ENCODE measurements around the gene STEAP1.
"Not testable (repeated sequence)": the region's sequence is repeated elsewhere in the genome, so short reads cannot be mapped to it uniquely, and the experiment has no call there.

The STEAP1 gene

DNA sequence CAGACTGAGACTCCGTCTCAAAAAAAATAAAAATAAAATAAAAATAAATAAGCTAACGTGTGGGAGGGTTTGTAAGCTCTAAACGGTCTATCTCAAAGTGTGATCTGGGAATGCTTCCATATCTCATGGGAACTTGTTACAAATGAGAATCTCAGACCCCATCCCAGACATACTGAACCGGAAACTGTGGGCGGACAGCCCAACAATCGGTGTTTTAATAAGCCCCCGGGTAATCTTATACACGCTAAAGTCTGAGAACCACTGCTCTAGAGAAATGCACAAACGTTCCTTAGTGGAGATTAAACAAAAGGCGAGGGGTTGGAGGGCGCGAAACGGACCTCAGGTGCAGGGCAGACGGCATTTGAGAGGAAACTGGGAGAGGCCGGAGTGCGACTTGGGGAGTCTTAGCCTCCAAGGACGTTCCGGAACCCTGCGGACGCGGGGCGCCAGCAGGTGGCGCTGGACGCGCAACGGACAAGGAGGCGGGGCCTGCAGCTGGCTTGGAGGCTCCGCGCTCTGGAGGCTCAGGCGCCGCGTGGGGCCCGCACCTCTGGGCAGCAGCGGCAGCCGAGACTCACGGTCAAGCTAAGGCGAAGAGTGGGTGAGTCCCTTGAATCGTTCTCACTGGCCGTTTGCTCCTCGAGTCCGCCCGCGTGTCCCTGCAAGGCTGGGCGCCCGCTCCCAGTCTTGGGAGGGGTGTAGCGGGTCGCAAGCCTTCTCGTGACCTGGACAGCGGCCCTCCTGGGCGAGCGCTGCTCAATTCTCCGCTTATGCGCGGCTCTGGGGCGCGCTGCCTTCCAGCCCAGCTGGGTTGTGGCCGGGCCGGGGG is at the start of gene STEAP1:
Gene STEAP1 (plus strand): TSS at position 527 of the 829 bp plus-strand sequence. CDS start 5,320 bp downstream, outside the sequence.
- peak; percentile 74 to 79 for DNase-seq (ENCODE audit: low read depth in 1 of 2, low spot score in 1 of 2)

GRCh38 chr7:90114972-90115371 is 39.3 kb upstream of the STEAP1 start:
- DNase-seq (ENCODE audit: low read depth in 1 of 2, low spot score in 1 of 2): not testable (repeated sequence)

DNA sequence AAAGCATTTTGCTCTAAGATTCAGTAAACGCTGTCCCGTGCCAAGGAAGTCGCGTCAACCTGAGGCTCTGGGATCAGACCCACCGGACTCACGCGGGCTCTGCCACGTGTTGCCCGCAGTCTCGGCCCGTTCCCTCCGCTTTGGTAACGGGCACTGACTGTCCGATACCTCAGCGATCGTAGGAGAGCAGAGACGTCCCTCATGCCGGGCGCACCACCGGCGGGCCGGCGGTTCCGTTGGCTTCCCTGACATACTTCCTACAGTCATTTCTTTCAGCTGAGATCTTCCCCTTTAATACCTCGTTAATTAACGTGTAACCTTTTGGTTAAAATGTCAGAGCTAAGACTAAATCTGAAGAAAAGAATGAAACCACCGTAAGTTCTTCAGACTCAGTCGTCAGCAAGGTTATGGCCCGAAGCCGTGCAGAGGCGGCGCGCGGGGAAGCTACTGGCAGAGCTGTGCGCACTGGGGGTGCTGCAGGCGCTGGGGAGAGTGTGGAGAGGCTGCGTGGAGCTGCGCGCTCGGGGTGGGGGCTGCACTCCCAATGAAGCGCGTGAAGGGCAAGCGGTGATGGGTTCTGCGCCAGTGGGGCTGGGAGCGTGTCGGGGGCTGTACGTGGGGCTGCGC is 35.6 kb upstream of the STEAP1 start:
- not testable (repeated sequence) for DNase-seq (ENCODE audit: low read depth in 1 of 2, low spot score in 1 of 2)

DNA sequence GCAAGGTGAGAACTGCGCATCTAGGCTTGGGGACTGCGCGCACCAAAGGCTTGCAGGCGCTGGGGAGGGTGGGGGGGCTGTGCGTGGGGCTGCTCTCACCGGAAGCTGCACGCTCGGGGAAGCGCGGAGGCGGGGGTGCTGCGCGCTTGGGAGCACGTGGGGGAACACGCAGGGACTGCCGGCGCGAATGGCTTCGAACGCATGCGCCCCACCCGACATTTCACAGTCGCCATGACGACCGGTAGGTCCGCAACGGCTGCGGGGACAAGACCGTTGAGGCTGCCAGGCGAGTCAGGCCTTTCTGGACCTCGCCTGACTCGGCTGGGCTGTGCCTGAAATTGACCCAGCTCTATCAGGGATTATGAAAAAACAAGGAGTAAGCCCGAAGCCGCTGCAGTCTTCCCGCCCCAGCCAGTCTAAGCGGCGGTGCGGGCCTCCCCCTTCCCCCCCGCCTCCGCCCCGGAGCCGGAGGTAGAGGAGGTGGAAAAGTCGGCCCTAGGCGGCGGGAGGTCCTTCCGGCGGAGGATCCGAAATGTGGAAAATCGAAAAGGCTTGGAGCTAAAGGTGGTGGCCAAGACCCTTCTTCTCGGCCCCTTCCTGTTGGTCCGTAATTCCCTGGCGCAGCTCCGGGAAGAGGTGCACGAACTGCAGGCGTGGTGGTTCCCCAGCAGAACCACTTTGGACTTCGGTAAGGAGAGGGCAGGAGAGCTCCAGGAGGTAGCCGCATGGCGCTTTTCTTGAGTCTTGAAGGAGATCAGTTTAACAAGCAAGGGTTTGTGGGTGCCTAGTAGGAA is 34.9 kb upstream of the STEAP1 start:
- DNase-seq (ENCODE audit: low read depth in 1 of 2, low spot score in 1 of 2): peak; percentile 4

- not testable (repeated sequence) for DNase-seq (ENCODE audit: low read depth in 1 of 2, low spot score in 1 of 2)
Observed at GRCh38 chr7:90120205-90120604, 34.1 kb upstream of the STEAP1 start.

- DNase-seq (ENCODE audit: low read depth in 1 of 2, low spot score in 1 of 2): not testable (repeated sequence)
Observed at GRCh38 chr7:90131746-90132145, 22.5 kb upstream of the STEAP1 start.

DNA sequence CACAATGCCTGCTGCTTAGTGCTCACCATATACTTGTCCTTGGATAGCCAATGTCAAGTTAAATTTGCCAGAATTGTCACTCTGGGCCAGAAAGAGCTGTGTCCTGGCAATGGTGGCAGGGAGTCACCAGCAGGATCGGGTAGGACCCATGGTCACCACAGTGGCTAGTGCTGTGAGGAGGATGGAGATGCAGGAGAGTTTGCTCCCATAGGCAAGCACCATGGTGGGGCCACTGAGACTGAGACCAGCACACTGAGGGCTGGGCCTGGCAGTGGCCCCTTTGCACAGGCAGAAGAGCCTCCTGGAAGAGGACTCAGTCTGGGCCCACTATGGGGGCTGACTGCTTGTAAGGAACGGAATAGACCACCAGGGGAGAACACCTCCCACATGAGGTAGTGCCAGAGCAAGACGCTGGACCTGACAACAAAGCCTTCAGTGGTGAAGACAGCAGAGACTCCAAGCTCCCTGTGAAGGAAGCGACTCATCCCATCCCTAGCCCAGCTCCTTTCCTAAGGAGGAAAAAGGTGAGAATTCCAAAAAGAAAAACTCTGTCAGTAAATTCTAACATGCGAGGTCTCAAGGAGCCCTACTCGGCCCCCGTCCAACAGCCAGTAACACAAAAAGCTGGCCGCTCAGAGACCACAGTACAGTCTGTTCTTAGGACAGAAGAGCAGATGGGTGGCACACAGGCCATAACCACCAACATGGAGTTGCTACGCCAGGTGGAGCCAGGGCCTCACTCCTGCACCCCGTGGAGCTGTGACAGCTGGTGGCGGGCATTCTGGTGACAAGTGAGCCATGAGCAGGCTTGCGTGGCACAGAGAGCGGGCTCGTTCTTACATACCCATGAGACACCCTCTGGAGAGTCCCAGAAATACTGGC is 6.9 kb upstream of the STEAP1 start:
- DNase-seq (ENCODE audit: low read depth in 1 of 2, low spot score in 1 of 2): not testable (repeated sequence)

DNA sequence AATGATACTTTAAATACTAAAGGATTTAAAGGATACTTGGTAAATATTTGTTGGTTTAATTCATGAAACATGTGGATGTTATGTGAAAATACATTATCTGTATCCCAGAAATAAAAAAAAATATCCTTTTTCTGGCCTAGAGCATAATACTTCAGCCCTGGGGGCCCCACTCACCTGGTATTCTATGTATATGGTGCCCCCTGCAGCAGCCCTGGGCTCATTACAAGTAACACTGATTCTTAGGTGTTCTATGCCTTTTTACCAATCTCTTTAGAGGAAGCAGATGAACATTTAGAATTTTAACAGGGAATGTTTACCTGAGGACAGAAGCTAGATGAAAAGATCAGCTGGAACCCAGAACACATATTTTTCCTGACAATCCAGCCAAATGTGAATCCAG is 4.8 kb upstream of the STEAP1 start:
- DNase-seq (ENCODE audit: low read depth in 1 of 2, low spot score in 1 of 2): not testable (repeated sequence)

DNA sequence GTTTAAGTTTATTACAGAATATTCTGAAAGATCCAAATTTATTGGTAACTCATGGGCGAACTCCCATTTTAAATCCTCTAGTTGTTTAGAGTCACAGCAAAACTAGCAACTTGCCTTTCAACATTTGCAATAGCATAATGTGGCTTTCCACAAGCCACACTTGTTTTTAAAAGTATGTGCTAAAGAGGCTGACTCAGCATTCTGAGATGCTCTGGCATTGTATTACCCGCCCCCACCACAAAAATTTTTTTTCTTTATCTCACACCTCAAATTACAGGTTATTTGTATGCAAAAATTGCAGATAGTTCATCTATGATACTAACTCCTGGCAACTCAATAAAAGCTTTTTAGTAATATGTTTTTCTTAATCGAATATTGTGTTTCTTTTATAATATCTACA is 2.4 kb upstream of the STEAP1 start:
- DNase-seq (ENCODE audit: low read depth in 1 of 2, low spot score in 1 of 2): not testable (repeated sequence)

DNA sequence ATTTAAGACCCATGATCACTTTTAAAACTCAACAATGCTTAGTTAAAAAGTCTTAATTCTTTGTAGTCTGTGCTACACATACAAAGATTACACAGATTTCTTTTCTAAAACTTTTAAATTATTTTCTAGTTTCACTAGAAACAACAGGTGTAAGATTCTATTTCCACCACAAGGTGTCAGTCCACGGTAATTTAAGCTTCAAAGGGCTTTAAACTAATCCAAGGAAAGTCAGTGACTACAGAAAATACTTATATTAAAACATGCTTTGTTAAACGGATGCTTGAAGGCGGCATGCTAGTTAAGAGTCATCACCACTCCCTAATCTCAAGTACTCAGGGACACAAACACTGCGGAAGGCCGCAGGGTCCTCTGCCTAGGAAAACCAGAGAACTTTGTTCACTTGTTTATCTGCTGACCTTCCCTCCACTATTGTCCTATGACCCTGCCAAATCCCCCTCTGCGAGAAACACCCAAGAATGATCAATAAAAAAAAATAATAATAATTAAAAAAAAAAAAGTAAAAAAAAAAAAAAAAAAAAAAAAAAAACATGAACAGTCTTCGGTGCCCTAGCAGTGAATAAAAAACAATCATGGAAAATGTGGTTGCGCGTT is 1.5 kb upstream of the STEAP1 start:
- DNase-seq (ENCODE audit: low read depth in 1 of 2, low spot score in 1 of 2): not testable (repeated sequence)

GRCh38 chr7:90155206-90155605 is 937 bp downstream of the STEAP1 start:
- no peak for DNase-seq (ENCODE audit: low read depth in 1 of 2, low spot score in 1 of 2)

- DNase-seq (ENCODE audit: low read depth in 1 of 2, low spot score in 1 of 2): not testable (repeated sequence)
Observed at GRCh38 chr7:90157331-90157730, 3.1 kb downstream of the STEAP1 start.

- not testable (repeated sequence) for DNase-seq (ENCODE audit: low read depth in 1 of 2, low spot score in 1 of 2)
Observed at GRCh38 chr7:90157761-90158350, 3.6 kb downstream of the STEAP1 start.

- DNase-seq (ENCODE audit: low read depth in 1 of 2, low spot score in 1 of 2): no peak
Observed at GRCh38 chr7:90163534-90163933, 9.3 kb downstream of the STEAP1 start.

- DNase-seq (ENCODE audit: low read depth in 1 of 2, low spot score in 1 of 2): no peak
Observed at GRCh38 chr7:90165724-90166123, 11.5 kb downstream of the STEAP1 start.

GRCh38 chr7:90166153-90166552 is 11.9 kb downstream of the STEAP1 start:
- DNase-seq (ENCODE audit: low read depth in 1 of 2, low spot score in 1 of 2): no peak

- no peak for DNase-seq (ENCODE audit: low read depth in 1 of 2, low spot score in 1 of 2)
Observed at GRCh38 chr7:90167361-90167760, 13.1 kb downstream of the STEAP1 start.

- DNase-seq (ENCODE audit: low read depth in 1 of 2, low spot score in 1 of 2): no peak
Observed at GRCh38 chr7:90169891-90170290, 15.6 kb downstream of the STEAP1 start.

- DNase-seq (ENCODE audit: low read depth in 1 of 2, low spot score in 1 of 2): no peak
Observed at GRCh38 chr7:90172121-90172520, 17.9 kb downstream of the STEAP1 start.

DNA sequence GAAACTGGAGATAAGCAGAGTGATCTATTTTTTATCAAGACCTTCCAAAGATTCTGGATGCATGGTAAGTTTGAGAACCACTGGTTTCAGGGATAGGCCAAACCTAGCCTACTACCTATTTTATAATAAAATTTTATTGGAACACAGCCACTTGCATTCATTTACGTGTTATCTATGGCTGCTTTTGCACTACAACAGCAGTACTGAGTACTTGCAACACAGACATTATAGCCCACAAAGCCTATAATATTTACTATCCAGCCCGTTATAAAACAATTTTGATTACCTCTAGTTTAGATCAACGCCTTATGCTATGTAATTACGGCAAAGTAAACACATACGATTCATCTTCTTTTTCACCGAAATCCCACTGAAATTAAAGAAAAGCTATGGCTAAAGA is 18.4 kb downstream of the STEAP1 start:
- DNase-seq (ENCODE audit: low read depth in 1 of 2, low spot score in 1 of 2): no peak

Measured in activated CD4-positive, alpha-beta T cell treated with anti-CD3 and anti-CD28 coated beads, Interleukin-2, amount 50 U/mL, for 24 hours (primary cell).